Measurements from ENCODE around the gene SLFN14. TPM values are rescaled to one million over a fixed set of nuclear protein-coding genes. Genes with fewer than 3 reads are reported as not detected.

Gene SLFN14
- under 1 TPM in 2 of 3 donors, not detected in 1; 0.35 to 0.47 TPM for total RNA-seq
- total RNA-seq (2013), result 5.8 TPM

- no peaks in the 10 kb centered on the region for H3K9me3 ChIP-seq (ENCODE audit: control insufficient read depth, insufficient read depth, low read length)
- H3K4me3 ChIP-seq (ENCODE audit: low read length), result no peak within 1 kb of the TSS
- Mint-ChIP-seq H3K36me3 (no peaks in the 10 kb centered on the region), H3K27ac (no peak within 1 kb of the TSS), H3K27me3 (ENCODE audit: low read depth in 2 of 2) (peaks cover 14 to 27% of the 10 kb centered on the region in 2 donors), H3K4me1 (no peaks in the 10 kb centered on the region), H3K9me3 (no peaks in the 10 kb centered on the region), H3K4me3 (no peak within 1 kb of the TSS)
- WGBS (ENCODE audit: insufficient coverage), result 33% methylated on average over 1 of the region's 3 CpGs
- no peaks in the 10 kb centered on the region for H3K4me1 ChIP-seq (ENCODE audit: control insufficient read depth, insufficient read depth, low read length)
- intact Hi-C loops (cut with micrococcal nuclease), result no loop called here
- H3K27ac ChIP-seq (ENCODE audit: low read length), result no peak within 1 kb of the TSS
- DNase-seq, result no peak
- peaks cover 2% of the 10 kb centered on the region for H3K27me3 ChIP-seq (ENCODE audit: control insufficient read depth, insufficient read depth, low read length)
- no peak for ATAC-seq
- no peaks in the 10 kb centered on the region for H3K36me3 ChIP-seq (ENCODE audit: control insufficient read depth, insufficient read depth, low read length)
- TF ChIP-seq CTCF (IDR thresholded peaks at IDR 0.05), result no peak
Measured at GRCh38 chr17:35560703-35561102, at the start of gene SLFN14. TSS of gene SLFN14 (minus strand) at chr17:35560819. CDS start at chr17:35558062, 2,757 bp downstream.

- Histone ChIP-seq H3K27me3 (ENCODE audit: control insufficient read depth, insufficient read depth, low read length) (no peaks in the 10 kb centered on the region), H3K4me1 (ENCODE audit: control insufficient read depth, insufficient read depth, low read length) (no peaks in the 10 kb centered on the region), H3K36me3 (ENCODE audit: control insufficient read depth, insufficient read depth, low read length) (peaks cover 65% of the 10 kb centered on the region), H3K27ac (ENCODE audit: low read length) (no peak overlapping the region), H3K4me3 (ENCODE audit: low read length) (no peak overlapping the region), H3K9me3 (ENCODE audit: control insufficient read depth, insufficient read depth, low read length) (no peaks in the 10 kb centered on the region)
- WGBS (ENCODE audit: insufficient coverage), result 99% methylated on average over 4 of the region's 4 CpGs
- Mint-ChIP-seq H3K27me3 (ENCODE audit: low read depth in 2 of 2) (no peaks in the 10 kb centered on the region), H3K4me1 (no peaks in the 10 kb centered on the region), H3K9me3 (no peaks in the 10 kb centered on the region), H3K27ac (no peak overlapping the region), H3K4me3 (no peak overlapping the region), H3K36me3 (no peaks in the 10 kb centered on the region)
- DNase-seq, result no peak
- no peak for TF ChIP-seq CTCF (IDR thresholded peaks at IDR 0.05)
- ATAC-seq, result no peak
- intact Hi-C loops (cut with micrococcal nuclease), result no loop called here
Measured at GRCh38 chr17:35609831-35610230, 49.2 kb upstream of the SLFN14 start.

GRCh38 chr17:35607239-35607847 lies 46.7 kb upstream of the SLFN14 start:
- intact Hi-C loops (cut with micrococcal nuclease), result no loop called here
- Histone ChIP-seq H3K36me3 (ENCODE audit: control insufficient read depth, insufficient read depth, low read length) (peaks cover 75% of the 10 kb centered on the region), H3K27me3 (ENCODE audit: control insufficient read depth, insufficient read depth, low read length) (no peaks in the 10 kb centered on the region), H3K4me1 (ENCODE audit: control insufficient read depth, insufficient read depth, low read length) (no peaks in the 10 kb centered on the region), H3K9me3 (ENCODE audit: control insufficient read depth, insufficient read depth, low read length) (no peaks in the 10 kb centered on the region), H3K27ac (ENCODE audit: low read length) (no peak overlapping the region), H3K4me3 (ENCODE audit: low read length) (no peak overlapping the region)
- Mint-ChIP-seq H3K4me3 (no peak overlapping the region), H3K36me3 (no peaks in the 10 kb centered on the region), H3K4me1 (no peaks in the 10 kb centered on the region), H3K9me3 (no peaks in the 10 kb centered on the region), H3K27ac (no peak overlapping the region), H3K27me3 (ENCODE audit: low read depth in 2 of 2) (no peaks in the 10 kb centered on the region)
- 95% methylated on average over 3 of the region's 3 CpGs for whole genome bisulfite sequencing (ENCODE audit: insufficient coverage)
- no peak for TF ChIP-seq CTCF (IDR thresholded peaks at IDR 0.05)
- ATAC-seq (no peak), DNase-seq (no peak)

GRCh38 chr17:35605678-35606077 lies 45.1 kb upstream of the SLFN14 start:
- peak overlapping the region in 1 of 2 donors; percentile 53 for H3K27ac Mint-ChIP-seq
- peaks cover 75% of the 10 kb centered on the region for H3K36me3 ChIP-seq (ENCODE audit: control insufficient read depth, insufficient read depth, low read length)

More at GRCh38 chr17:35605678-35606077, 45.1 kb upstream of the SLFN14 start:
- Histone ChIP-seq H3K4me3 (ENCODE audit: low read length) (no peak overlapping the region), H3K27ac (ENCODE audit: low read length) (no peak overlapping the region), H3K4me1 (ENCODE audit: control insufficient read depth, insufficient read depth, low read length) (no peaks in the 10 kb centered on the region), H3K9me3 (ENCODE audit: control insufficient read depth, insufficient read depth, low read length) (no peaks in the 10 kb centered on the region), H3K27me3 (ENCODE audit: control insufficient read depth, insufficient read depth, low read length) (no peaks in the 10 kb centered on the region)
- Mint-ChIP-seq H3K4me1 (no peaks in the 10 kb centered on the region), H3K27me3 (ENCODE audit: low read depth in 2 of 2) (no peaks in the 10 kb centered on the region), H3K4me3 (no peak overlapping the region), H3K9me3 (no peaks in the 10 kb centered on the region), H3K36me3 (no peaks in the 10 kb centered on the region)
- no peak for TF ChIP-seq CTCF (IDR thresholded peaks at IDR 0.05)
- DNase-seq, result no peak
- no peak for ATAC-seq
- 96% methylated on average over 2 of the region's 2 CpGs for WGBS (ENCODE audit: insufficient coverage)
- intact Hi-C loops (cut with micrococcal nuclease), result no loop called here
